ENCODE data around the gene ATP13A3. TPM values are rescaled to one million over a fixed set of nuclear protein-coding genes. Genes with fewer than 3 reads are reported as not detected.
"Not testable (repeated sequence)": the region's sequence is repeated elsewhere in the genome, so short reads cannot be mapped to it uniquely, and the experiment has no call there.

Gene ATP13A3
- total RNA-seq, 6 donors from 2014 or later = 67.9 to 152 (median 94.6) TPM

DNA sequence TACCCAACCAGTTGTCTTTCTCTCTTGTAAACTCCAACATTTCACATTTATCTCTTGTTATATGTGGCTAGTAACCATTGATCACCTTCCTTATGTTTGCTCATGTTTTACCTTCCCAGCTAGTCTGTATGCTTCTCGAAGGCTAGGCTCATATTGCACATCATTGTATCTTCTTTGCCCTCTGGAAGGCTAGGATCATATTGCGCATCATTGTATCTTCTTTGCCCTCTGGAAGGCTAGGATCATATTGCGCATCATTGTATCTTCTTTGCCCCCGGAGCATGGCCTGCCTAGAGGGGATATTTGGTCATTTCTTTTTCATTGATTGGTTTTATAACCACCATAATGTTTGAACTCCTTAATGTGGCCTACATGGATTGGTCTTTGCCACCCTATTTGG lies 39.4 kb upstream of the ATP13A3 start:
- Histone ChIP-seq H3K9me3 (no peaks in the 10 kb centered on the region), H3K27ac (peak overlapping the region in 1 of 4 donors; percentile 34), H3K36me3 (no peaks in the 10 kb centered on the region), H3K27me3 (no peaks in the 10 kb centered on the region), H3K4me1 (no peaks in the 10 kb centered on the region), H3K4me3 (no peak overlapping the region)
- ATAC-seq (ENCODE audit: low FRiP score in 2 of 2) (no peak), DNase-seq (no peak)
- WGBS, 2 donors = 92 to 98% methylated on average over 3 to 4 of the region's 4 CpGs
- TF ChIP-seq EP300 (IDR thresholded peaks at IDR 0.05) (no peak), POLR2A (IDR thresholded peaks at IDR 0.05) (no peak), POLR2AphosphoS5 (IDR thresholded peaks at IDR 0.05) (no peak)
- TF ChIP-seq, protein P1, sequence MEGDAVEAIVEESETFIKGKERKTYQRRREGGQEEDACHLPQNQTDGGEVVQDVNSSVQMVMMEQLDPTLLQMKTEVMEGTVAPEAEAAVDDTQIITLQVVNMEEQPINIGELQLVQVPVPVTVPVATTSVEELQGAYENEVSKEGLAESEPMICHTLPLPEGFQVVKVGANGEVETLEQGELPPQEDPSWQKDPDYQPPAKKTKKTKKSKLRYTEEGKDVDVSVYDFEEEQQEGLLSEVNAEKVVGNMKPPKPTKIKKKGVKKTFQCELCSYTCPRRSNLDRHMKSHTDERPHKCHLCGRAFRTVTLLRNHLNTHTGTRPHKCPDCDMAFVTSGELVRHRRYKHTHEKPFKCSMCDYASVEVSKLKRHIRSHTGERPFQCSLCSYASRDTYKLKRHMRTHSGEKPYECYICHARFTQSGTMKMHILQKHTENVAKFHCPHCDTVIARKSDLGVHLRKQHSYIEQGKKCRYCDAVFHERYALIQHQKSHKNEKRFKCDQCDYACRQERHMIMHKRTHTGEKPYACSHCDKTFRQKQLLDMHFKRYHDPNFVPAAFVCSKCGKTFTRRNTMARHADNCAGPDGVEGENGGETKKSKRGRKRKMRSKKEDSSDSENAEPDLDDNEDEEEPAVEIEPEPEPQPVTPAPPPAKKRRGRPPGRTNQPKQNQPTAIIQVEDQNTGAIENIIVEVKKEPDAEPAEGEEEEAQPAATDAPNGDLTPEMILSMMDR (IDR thresholded peaks at IDR 0.05) = no peak

DNA sequence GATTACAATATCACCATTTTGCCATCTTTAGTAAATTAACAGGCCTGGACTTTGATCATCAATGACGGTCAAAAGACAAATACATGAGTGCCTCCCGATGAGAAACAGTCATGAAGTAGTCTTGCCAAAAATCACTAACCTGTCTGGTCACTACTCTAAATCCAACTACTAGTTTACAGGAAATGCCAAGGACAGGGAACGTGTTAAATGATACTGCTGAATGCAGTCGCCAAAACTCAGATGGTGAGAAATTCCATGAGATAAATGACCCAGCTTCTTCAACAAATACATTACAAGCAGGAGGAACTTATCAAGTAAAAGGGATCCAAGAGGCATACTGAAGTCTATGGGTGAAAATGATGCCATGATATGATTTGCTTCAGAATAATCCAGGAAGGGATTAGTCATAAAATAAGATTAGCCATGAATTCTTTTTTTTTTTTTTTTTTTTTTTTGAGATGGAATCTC lies 35.8 kb upstream of the ATP13A3 start:
- Histone ChIP-seq H3K9me3 (no peaks in the 10 kb centered on the region), H3K27ac (no peak overlapping the region), H3K4me3 (no peak overlapping the region), H3K27me3 (no peaks in the 10 kb centered on the region), H3K4me1 (no peaks in the 10 kb centered on the region), H3K36me3 (no peaks in the 10 kb centered on the region)
- ATAC-seq (ENCODE audit: low FRiP score in 2 of 2) = no peak
- DNase-seq = no peak
- 47 to 60% methylated on average over 4 of the region's 4 CpGs for WGBS, 2 donors
- TF ChIP-seq POLR2A (IDR thresholded peaks at IDR 0.05) = no peak
- no peak for TF ChIP-seq EP300 (IDR thresholded peaks at IDR 0.05)
- TF ChIP-seq, protein P1 (IDR thresholded peaks at IDR 0.05) = no peak
- TF ChIP-seq POLR2AphosphoS5 (IDR thresholded peaks at IDR 0.05) = no peak

DNA sequence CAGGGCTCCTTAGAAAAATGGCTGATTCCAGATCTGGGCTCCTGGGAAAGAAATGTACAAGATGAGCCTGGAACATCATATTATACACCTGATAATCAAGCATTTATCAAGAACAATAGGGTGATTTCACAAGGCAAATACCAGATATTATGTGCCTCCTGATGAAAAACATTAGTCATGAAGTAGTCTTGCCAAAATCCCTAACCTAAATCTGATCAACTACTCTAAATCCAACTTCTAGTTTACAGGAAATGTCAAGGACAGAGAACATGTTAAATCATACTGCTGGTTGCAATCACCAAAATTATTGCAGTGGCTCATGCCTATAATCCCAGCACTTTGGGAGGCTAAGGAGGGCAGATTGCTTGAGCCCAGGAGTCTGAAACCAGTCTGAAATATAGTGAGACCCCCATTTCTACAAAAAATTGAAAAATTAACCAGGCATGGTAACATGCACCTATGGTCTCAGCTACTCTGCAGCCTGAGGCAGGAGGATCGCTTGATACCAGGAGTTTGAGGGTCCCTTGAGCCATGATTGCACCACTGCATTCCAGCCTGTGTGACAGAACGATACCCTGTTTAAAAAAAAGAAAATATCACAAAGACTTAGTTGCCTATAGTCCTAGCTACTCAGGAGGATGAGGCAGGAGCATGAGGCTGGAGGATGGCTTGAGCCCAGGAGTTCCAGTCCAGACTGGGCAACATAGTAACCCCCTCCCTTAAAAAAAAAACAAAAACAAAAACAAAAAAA lies 34.9 kb upstream of the ATP13A3 start:
- Histone ChIP-seq H3K27me3 (no peaks in the 10 kb centered on the region), H3K9me3 (no peaks in the 10 kb centered on the region), H3K27ac (no peak overlapping the region), H3K4me1 (no peaks in the 10 kb centered on the region), H3K4me3 (no peak overlapping the region), H3K36me3 (no peaks in the 10 kb centered on the region)
- DNase-seq (no peak), ATAC-seq (ENCODE audit: low FRiP score in 2 of 2) (peak in 1 of 2 donors; percentile 46)
- WGBS, 2 donors = 71 to 88% methylated on average over 2 of the region's 2 CpGs
- TF ChIP-seq POLR2A (IDR thresholded peaks at IDR 0.05) (no peak), POLR2AphosphoS5 (IDR thresholded peaks at IDR 0.05) (no peak), EP300 (IDR thresholded peaks at IDR 0.05) (no peak)
- TF ChIP-seq, protein P1 (IDR thresholded peaks at IDR 0.05) = no peak

DNA sequence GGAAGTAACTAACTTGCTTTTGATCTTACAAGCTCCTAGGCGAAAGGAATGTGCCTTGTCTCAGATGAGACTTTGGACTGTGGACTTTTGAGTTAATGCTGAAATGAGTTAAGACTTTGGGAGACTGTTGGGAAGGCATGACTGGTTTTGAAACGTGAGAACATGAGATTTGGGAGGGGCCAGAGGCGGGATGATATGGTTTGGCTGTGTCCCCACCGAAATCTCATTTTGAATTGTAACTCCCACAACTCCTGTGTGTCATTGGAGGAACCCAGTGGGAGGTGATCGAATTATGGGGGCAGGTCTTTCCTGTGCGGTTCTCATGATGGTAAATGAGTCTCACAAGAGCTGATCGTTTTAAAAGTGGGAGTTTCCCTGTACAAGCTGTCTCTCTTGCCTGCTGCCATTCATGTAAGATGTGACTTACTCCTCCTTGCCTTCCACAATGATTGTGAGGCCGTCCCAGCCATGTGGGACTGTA lies 33.9 kb upstream of the ATP13A3 start:
- 70 to 71% methylated on average over 8 of the region's 8 CpGs for WGBS, 2 donors
- H3K9me3 ChIP-seq; H3K4me3 ChIP-seq; DNase-seq; H3K27ac ChIP-seq; H3K36me3 ChIP-seq; H3K4me1 ChIP-seq; ATAC-seq (ENCODE audit: low FRiP score in 2 of 2); H3K27me3 ChIP-seq: not testable (repeated sequence)

DNA sequence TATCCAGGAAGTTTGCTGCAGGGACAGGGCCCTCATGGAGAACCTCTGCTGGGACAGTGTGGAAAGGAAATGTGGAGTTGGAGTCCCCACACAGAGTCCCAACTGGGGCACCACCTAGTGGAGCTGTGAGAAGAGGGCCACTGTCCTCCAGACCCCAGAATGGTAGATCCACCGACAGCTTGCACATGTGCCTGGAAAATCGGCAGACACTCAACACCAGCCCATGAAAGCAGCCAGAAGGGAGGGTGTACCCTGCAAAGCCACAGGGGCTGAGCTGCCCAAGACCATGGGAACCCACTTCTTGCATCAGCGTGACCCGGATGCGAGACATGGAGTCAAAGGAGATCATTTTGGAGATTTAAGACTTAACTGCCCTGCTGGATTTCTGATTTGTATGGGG lies 33.4 kb upstream of the ATP13A3 start:
- not testable (repeated sequence) for ATAC-seq (ENCODE audit: low FRiP score in 2 of 2); H3K27ac ChIP-seq; H3K9me3 ChIP-seq; DNase-seq; H3K4me1 ChIP-seq; H3K36me3 ChIP-seq; H3K27me3 ChIP-seq; H3K4me3 ChIP-seq
- TF ChIP-seq, protein P1 (IDR thresholded peaks at IDR 0.05) = peak in 1 of 6 experiments; percentile 19
- 73 to 94% methylated on average over 5 of the region's 5 CpGs for WGBS, 2 donors

All from upper lobe of left lung (tissue), 6 donors.